ENCODE results near the gene ANKRD33B.

ANKRD33B gene

GRCh38 chr5:10679336-10679988 is 115.6 kb downstream of the ANKRD33B start:
- DNase-seq (ENCODE audit: low read depth), result no peak
- H3K4me3 ChIP-seq (ENCODE audit: low read depth, low read length), result no peak overlapping the region
- TF ChIP-seq, protein P1, sequence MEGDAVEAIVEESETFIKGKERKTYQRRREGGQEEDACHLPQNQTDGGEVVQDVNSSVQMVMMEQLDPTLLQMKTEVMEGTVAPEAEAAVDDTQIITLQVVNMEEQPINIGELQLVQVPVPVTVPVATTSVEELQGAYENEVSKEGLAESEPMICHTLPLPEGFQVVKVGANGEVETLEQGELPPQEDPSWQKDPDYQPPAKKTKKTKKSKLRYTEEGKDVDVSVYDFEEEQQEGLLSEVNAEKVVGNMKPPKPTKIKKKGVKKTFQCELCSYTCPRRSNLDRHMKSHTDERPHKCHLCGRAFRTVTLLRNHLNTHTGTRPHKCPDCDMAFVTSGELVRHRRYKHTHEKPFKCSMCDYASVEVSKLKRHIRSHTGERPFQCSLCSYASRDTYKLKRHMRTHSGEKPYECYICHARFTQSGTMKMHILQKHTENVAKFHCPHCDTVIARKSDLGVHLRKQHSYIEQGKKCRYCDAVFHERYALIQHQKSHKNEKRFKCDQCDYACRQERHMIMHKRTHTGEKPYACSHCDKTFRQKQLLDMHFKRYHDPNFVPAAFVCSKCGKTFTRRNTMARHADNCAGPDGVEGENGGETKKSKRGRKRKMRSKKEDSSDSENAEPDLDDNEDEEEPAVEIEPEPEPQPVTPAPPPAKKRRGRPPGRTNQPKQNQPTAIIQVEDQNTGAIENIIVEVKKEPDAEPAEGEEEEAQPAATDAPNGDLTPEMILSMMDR (IDR thresholded peaks at IDR 0.05; ENCODE audit: low read depth, low read length, missing control alignments), result no peak

DNA sequence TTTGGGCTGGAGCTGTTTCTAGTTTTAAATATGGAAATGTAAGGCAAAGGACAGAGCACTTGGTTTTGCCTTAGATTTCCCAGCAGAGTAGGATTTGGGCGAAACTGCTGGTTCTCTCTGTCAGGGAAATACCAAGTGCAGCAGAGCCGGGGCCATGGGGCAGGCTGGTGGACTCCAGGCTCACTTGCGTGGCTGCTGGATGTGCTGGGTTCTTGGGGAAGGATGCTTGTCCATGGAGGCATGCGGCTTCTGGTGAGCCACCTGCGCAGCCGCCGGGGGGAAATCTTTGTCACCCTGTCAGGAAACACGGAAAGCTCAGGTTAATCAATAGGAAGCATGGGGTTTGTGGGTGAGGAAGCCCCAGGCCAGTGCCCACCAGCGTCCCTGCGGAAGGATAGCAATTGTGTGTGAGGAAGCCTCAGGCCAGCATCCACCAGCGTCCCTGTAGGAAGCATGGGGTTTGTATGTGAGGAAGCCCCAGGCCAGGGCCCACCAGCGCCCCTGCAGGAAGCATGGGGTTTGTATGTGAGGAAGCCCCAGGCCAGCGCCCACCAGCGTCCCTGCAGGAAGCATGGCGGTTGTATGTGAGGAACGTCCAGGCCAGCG is 117.1 kb downstream of the ANKRD33B start:
- no peak for DNase-seq (ENCODE audit: low read depth)
- TF ChIP-seq, protein P1 (IDR thresholded peaks at IDR 0.05; ENCODE audit: low read depth, low read length, missing control alignments), result no peak

GRCh38 chr5:10681731-10682679 is 118.1 kb downstream of the ANKRD33B start:
- DNase-seq (ENCODE audit: low read depth), result no peak
- H3K4me3 ChIP-seq (ENCODE audit: low read depth, low read length), result no peak overlapping the region; the same call in 1 of the 2 replicates
- TF ChIP-seq, protein P1 (IDR thresholded peaks at IDR 0.05; ENCODE audit: low read depth, low read length, missing control alignments), result no peak

More for the DNA sequence above, 117.1 kb downstream of the ANKRD33B start:
- H3K4me3 ChIP-seq (ENCODE audit: low read depth, low read length), result no peak overlapping the region

- H3K4me3 ChIP-seq (ENCODE audit: low read depth, low read length), result no peak overlapping the region
- TF ChIP-seq, protein P1 (IDR thresholded peaks at IDR 0.05; ENCODE audit: low read depth, low read length, missing control alignments), result no peak
- DNase-seq (ENCODE audit: low read depth), result no peak
Observed at GRCh38 chr5:10682801-10683525, 119.1 kb downstream of the ANKRD33B start.

GRCh38 chr5:10684303-10685086 is 120.6 kb downstream of the ANKRD33B start:
- TF ChIP-seq, protein P1 (IDR thresholded peaks at IDR 0.05; ENCODE audit: low read depth, low read length, missing control alignments), result peak; percentile 38
- no peak for DNase-seq (ENCODE audit: low read depth)
- peak overlapping the region; percentile 11 for H3K4me3 ChIP-seq (ENCODE audit: low read depth, low read length)

DNA sequence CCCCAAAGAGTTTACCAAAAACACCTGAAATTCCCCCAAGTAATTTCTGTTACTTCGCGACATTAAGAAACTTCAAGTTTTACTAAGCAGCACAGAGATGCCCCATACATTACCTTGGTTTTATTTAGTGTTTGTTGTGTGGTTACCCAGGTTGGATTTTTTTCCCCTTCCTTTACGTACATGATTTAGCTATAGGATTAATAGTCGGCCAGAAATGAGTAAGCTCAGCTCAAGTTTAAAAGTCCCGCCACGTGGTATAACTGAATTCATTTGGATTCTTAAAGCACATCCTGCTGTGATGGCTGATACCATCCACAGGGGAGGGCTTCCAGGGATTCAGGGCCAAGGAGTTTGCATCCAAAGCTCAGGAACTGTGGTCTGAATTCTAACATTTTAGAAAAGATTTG is 121.2 kb downstream of the ANKRD33B start:
- TF ChIP-seq, protein P1 (IDR thresholded peaks at IDR 0.05; ENCODE audit: low read depth, low read length, missing control alignments), result no peak
- peak overlapping the region; percentile 11; the same call in 1 of the 2 replicates for H3K4me3 ChIP-seq (ENCODE audit: low read depth, low read length)
- peak; percentile 74 for DNase-seq (ENCODE audit: low read depth)

All from GM12864 (cell line).